ENCODE data around the gene ARMH1.

ARMH1 gene

DNA sequence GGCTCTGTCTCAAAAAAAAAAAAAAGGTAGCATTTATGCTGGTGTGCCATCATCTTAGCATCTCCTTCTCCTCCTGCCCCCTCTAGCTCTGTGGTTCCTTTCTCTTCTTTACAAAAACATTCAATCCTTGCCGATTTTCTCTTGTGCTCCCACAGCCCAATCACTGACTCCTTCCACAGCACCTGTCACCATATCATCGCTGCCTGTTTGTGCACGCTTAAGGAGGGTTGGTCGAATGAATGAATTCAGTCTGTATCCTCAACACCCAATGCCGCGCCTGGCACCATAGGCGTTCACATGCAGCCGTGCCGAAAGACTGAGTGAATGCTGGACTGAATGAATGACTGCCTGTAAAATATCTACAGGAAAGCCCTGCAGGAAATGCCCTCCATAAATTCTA lies 48.5 kb downstream of the ARMH1 start:
- CTCF ChIA-PET: interaction anchor here (0.6 to 9.1 kb wide), 4 partner anchors 7 to 195 kb away, joined by 4 to 87 read pairs (median 5); partner anchors contain the start of gene RNU5D-1
- Histone ChIP-seq H3K27ac (ENCODE audit: extremely low read depth, low read depth, low read length) (no peak overlapping the region), H3K4me3 (ENCODE audit: low read depth, low read length) (no peak overlapping the region), H3K36me3 (ENCODE audit: control insufficient read depth in 2 of 2, insufficient read depth in 1 of 2, low read length in 2 of 2) (no peaks in the 10 kb centered on the region), H3K9me3 (ENCODE audit: control insufficient read depth, insufficient read depth, low read depth, low read length) (no peaks in the 10 kb centered on the region), H3K4me1 (ENCODE audit: control insufficient read depth, insufficient read depth, low read length) (no peaks in the 10 kb centered on the region)
- POLR2A ChIA-PET: interaction anchor here (2.2 kb wide), 1 partner anchor 53 kb away, joined by 24 read pairs; the partner anchor contains the start of gene RPS8
- TF ChIP-seq OSR2 (tag by site-specific recombination; IDR thresholded peaks at IDR 0.05) (no peak), ZNF140 (tag by site-specific recombination; IDR thresholded peaks at IDR 0.05) (no peak), GLI2 (tag by site-specific recombination; IDR thresholded peaks at IDR 0.05; ENCODE audit: borderline replicate concordance, low read depth) (no peak), KLF10 (tag by site-specific recombination; IDR thresholded peaks at IDR 0.05) (no peak), EGR2 (tag by site-specific recombination; IDR thresholded peaks at IDR 0.05; ENCODE audit: low read depth) (no peak), ZNF626 (tag by site-specific recombination; IDR thresholded peaks at IDR 0.05) (no peak), ZNF266 (tag by site-specific recombination; IDR thresholded peaks at IDR 0.05; ENCODE audit: low read depth) (no peak), GLI4 (tag by site-specific recombination; IDR thresholded peaks at IDR 0.05) (no peak)

DNA sequence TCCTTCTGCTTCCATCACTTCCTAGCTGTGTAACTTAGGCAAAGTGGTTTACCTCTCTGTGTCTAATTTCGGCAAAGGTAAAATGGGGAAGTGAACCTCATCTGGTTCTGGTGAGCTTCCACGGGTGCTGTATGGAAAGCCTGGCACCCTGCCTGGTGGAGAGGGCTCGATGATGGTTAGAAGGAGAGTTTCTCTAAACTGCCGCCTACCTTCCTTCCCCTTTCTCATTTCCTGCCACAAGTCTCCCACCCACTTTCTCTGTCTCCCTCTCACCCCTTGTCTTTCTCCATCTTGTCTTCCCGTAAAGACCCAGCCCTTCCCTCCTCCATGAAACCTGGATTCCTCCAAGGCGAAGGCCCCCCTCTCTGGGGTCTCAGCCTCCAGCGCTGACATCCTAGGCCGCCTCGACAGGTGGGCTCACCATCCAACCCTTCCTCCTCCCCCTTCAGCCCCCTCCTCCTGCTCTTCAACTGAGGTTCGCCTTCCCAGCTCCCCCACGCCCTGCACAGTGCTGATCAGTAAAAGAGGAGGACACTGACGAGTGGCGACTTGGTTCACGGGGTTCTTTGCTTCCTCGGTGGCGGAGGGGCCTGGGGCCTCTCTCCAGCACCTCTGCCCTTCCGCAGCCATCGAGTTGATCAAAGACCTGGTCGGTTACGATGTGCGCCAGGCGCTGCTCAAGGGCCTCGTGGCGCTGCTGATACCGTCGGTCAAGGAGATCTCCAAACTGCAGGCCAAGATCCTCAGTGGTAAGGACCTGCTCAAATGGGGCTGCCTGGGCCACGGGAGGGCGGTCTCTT lies 49.2 kb downstream of the ARMH1 start:
- ChIA-PET CTCF (interaction anchor here (0.6 to 0.7 kb wide), 2 partner anchors 8 to 70 kb away, joined by 5 read pairs; partner anchors contain the start of gene RNU5D-1), POLR2A (no interaction called here)
- TF ChIP-seq, protein P1, sequence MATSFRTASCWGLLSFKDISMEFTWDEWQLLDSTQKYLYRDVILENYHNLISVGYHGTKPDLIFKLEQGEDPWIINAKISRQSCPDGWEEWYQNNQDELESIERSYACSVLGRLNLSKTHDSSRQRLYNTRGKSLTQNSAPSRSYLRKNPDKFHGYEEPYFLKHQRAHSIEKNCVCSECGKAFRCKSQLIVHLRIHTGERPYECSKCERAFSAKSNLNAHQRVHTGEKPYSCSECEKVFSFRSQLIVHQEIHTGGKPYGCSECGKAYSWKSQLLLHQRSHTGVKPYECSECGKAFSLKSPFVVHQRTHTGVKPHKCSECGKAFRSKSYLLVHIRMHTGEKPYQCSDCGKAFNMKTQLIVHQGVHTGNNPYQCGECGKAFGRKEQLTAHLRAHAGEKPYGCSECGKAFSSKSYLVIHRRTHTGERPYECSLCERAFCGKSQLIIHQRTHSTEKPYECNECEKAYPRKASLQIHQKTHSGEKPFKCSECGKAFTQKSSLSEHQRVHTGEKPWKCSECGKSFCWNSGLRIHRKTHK (tag by site-specific recombination; IDR thresholded peaks at IDR 0.05): no peak
- TF ChIP-seq, protein P2, sequence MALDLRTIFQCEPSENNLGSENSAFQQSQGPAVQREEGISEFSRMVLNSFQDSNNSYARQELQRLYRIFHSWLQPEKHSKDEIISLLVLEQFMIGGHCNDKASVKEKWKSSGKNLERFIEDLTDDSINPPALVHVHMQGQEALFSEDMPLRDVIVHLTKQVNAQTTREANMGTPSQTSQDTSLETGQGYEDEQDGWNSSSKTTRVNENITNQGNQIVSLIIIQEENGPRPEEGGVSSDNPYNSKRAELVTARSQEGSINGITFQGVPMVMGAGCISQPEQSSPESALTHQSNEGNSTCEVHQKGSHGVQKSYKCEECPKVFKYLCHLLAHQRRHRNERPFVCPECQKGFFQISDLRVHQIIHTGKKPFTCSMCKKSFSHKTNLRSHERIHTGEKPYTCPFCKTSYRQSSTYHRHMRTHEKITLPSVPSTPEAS (tag by site-specific recombination; IDR thresholded peaks at IDR 0.05): no peak
- TF ChIP-seq IKZF3 (tag by site-specific recombination; IDR thresholded peaks at IDR 0.05) (no peak), ZNF571 (tag by site-specific recombination; IDR thresholded peaks at IDR 0.05) (no peak), ZBTB7A (tag by site-specific recombination; IDR thresholded peaks at IDR 0.05; ENCODE audit: low read depth) (no peak), GFI1B (tag by site-specific recombination; IDR thresholded peaks at IDR 0.05) (no peak), KLF9 (tag by site-specific recombination; IDR thresholded peaks at IDR 0.05; ENCODE audit: low read depth) (no peak), ZFHX2 (tag by site-specific recombination; conservative IDR thresholded peaks at IDR 0.05) (0 out of 2 replicates have a peak, but pooled peaks have one; percentile 24), ZNF530 (tag by site-specific recombination; IDR thresholded peaks at IDR 0.05; ENCODE audit: low read depth) (no peak), EGR2 (tag by site-specific recombination; IDR thresholded peaks at IDR 0.05; ENCODE audit: low read depth) (0 out of 2 replicates have a peak, but pooled peaks have one; percentile 22), BCL11B (tag by site-specific recombination; IDR thresholded peaks at IDR 0.05; ENCODE audit: low read depth) (no peak), SP3 (tag by site-specific recombination; IDR thresholded peaks at IDR 0.05) (no peak), PRDM1 (tag by site-specific recombination; IDR thresholded peaks at IDR 0.05) (peak; percentile 55; the same call in 1 of the 2 replicates)
- TF ChIP-seq, protein P3, sequence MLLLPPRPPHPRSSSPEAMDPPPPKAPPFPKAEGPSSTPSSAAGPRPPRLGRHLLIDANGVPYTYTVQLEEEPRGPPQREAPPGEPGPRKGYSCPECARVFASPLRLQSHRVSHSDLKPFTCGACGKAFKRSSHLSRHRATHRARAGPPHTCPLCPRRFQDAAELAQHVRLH (tag by site-specific recombination; IDR thresholded peaks at IDR 0.05): no peak
- TF ChIP-seq, protein P4, sequence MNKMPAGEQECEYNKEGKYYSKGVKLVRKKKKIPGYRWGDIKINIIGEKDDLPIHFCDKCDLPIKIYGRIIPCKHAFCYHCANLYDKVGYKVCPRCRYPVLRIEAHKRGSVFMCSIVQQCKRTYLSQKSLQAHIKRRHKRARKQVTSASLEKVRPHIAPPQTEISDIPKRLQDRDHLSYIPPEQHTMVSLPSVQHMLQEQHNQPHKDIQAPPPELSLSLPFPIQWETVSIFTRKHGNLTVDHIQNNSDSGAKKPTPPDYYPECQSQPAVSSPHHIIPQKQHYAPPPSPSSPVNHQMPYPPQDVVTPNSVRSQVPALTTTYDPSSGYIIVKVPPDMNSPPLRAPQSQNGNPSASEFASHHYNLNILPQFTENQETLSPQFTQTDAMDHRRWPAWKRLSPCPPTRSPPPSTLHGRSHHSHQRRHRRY (tag by site-specific recombination; IDR thresholded peaks at IDR 0.05): no peak
- TF ChIP-seq, protein P5, sequence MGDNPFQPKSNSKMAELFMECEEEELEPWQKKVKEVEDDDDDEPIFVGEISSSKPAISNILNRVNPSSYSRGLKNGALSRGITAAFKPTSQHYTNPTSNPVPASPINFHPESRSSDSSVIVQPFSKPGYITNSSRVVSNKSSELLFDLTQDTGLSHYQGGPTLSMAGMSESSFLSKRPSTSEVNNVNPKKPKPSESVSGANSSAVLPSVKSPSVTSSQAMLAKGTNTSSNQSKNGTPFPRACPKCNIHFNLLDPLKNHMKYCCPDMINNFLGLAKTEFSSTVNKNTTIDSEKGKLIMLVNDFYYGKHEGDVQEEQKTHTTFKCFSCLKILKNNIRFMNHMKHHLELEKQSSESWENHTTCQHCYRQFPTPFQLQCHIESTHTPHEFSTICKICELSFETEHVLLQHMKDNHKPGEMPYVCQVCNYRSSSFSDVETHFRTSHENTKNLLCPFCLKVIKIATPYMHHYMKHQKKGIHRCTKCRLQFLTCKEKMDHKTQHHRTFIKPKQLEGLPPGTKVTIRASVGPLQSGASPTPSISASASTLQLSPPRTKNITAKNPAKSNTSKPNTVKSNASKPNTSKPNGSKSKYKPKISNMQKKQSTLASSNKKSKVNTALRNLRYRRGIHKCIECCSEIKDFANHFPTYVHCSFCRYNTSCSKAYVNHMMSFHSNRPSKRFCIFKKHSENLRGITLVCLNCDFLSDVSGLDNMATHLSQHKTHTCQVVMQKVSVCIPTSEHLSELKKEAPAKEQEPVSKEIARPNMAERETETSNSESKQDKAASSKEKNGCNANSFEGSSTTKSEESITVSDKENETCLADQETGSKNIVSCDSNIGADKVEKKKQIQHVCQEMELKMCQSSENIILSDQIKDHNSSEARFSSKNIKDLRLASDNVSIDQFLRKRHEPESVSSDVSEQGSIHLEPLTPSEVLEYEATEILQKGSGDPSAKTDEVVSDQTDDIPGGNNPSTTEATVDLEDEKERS (tag by site-specific recombination; IDR thresholded peaks at IDR 0.05): no peak
- Histone ChIP-seq H3K4me1 (ENCODE audit: control insufficient read depth, insufficient read depth, low read length) (no peaks in the 10 kb centered on the region), H3K9me3 (ENCODE audit: control insufficient read depth, insufficient read depth, low read depth, low read length) (no peaks in the 10 kb centered on the region), H3K27ac (ENCODE audit: extremely low read depth, low read depth, low read length) (no peak overlapping the region), H3K4me3 (ENCODE audit: low read depth, low read length) (no peak overlapping the region), H3K36me3 (ENCODE audit: control insufficient read depth in 2 of 2, insufficient read depth in 1 of 2, low read length in 2 of 2) (no peaks in the 10 kb centered on the region)

Data from HEK293 (cell line).